ENCODE data around the gene SYP. TPM values are rescaled to one million over a fixed set of nuclear protein-coding genes. Genes with fewer than 3 reads are reported as not detected.

Gene SYP
- total and polyA plus RNA-seq, 9 of the 15 experiments (the other 6 are each of a cell fraction or from before 2014, with no cell fraction given), result 0.48 to 5.1 (median 2.6) TPM

DNA sequence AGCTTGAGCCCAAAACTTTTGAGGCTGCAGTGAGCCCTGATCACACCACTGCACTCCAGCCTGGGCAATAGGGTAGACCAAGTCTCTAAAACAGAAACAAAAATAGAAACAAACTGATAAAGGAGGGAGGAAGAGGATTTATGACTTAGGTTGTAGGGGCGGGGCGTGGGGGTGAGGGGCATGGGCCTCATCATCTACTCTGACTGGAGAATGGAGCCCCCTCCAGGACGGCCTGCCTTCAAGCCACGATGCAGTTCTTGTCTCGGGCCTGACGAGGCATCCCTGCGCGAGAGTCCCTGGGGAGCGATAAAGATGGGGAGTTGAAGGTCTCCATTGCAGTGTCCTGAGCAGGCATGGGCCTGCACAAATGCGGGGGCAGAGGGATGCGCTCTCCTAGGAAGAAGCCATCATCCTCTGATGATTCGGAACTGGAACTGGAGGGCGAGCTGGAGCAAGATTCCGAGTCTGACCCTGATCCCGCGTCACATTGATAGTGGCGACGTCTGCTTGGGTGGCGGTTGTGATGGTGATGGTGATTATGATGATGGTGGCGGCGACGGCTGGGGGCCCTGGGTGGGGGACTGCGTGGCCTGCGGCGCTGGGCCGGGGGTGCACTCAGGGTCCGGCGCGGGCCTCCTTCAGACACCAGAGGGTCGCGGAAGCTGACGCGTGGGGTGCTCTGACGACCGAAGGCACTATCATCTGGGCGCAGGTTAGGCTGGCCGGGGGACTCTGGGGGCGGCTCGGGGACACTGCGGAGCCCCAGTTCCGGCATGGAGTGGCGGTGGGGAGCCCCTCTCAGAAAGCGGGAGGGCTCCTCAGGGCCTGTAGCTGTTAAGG lies 24.3 kb downstream of the SYP start (continued):
- TF ChIP-seq ARID3B (CRISPR knock-in tag; IDR thresholded peaks at IDR 0.05; ENCODE audit: borderline replicate concordance) (no peak), C11orf30 (IDR thresholded peaks at IDR 0.05; ENCODE audit: low read depth) (no peak), IRF9 (tag; IDR thresholded peaks at IDR 0.05) (no peak), TARDBP (IDR thresholded peaks at IDR 0.05) (no peak), PHB (CRISPR knock-in tag; IDR thresholded peaks at IDR 0.05) (no peak), PCBP1 (IDR thresholded peaks at IDR 0.05; ENCODE audit: low read depth, low read length, poor library complexity, severe bottlenecking) (no peak), POU5F1 (IDR thresholded peaks at IDR 0.05; ENCODE audit: borderline replicate concordance, low read depth, low read length, partially characterized antibody) (no peak), ZFX (CRISPR knock-in tag; IDR thresholded peaks at IDR 0.05) (peak; percentile 19; the same call in 1 of the 2 replicates), TAL1 (IDR thresholded peaks at IDR 0.05) (no peak), ZKSCAN1 (IDR thresholded peaks at IDR 0.05; ENCODE audit: low read depth, low read length) (no peak), CREM (IDR thresholded peaks at IDR 0.05; ENCODE audit: low read depth) (0 out of 2 replicates have a peak, but pooled peaks have one; percentile 35), SMARCE1 (IDR thresholded peaks at IDR 0.05) (no peak), EGR1 (conservative IDR thresholded peaks at IDR 0.05) (peak; percentile 36), ZNF639 (CRISPR knock-in tag; conservative IDR thresholded peaks at IDR 0.05 in 1 of 2, IDR thresholded peaks at IDR 0.05 in 1 of 2) (no peak), HNRNPL (IDR thresholded peaks at IDR 0.05; ENCODE audit: low read depth, low read length) (no peak), PRMT5 (CRISPR knock-in tag; IDR thresholded peaks at IDR 0.05) (no peak), PCBP2 (IDR thresholded peaks at IDR 0.05; ENCODE audit: low read depth, low read length, poor library complexity, severe bottlenecking) (no peak), ZNF408 (CRISPR knock-in tag; IDR thresholded peaks at IDR 0.05; ENCODE audit: low read depth) (no peak), TBL1XR1 (IDR thresholded peaks at IDR 0.05; ENCODE audit: low read length in 2 of 2) (no peak), SRSF1 (IDR thresholded peaks at IDR 0.05; ENCODE audit: low read depth, low read length) (no peak), ZNF165 (CRISPR knock-in tag; IDR thresholded peaks at IDR 0.05; ENCODE audit: borderline replicate concordance) (no peak), PTRF (tag; IDR thresholded peaks at IDR 0.05) (no peak)
- TF ChIP-seq, protein P1, sequence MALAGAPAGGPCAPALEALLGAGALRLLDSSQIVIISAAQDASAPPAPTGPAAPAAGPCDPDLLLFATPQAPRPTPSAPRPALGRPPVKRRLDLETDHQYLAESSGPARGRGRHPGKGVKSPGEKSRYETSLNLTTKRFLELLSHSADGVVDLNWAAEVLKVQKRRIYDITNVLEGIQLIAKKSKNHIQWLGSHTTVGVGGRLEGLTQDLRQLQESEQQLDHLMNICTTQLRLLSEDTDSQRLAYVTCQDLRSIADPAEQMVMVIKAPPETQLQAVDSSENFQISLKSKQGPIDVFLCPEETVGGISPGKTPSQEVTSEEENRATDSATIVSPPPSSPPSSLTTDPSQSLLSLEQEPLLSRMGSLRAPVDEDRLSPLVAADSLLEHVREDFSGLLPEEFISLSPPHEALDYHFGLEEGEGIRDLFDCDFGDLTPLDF (CRISPR knock-in tag; IDR thresholded peaks at IDR 0.05), result no peak
- TF ChIP-seq, protein P2, sequence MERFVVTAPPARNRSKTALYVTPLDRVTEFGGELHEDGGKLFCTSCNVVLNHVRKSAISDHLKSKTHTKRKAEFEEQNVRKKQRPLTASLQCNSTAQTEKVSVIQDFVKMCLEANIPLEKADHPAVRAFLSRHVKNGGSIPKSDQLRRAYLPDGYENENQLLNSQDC (CRISPR knock-in tag; IDR thresholded peaks at IDR 0.05), result no peak
